AG08395 (cell line): ENCODE results near the gene A1BG.
"Not testable (repeated sequence)": the region's sequence is repeated elsewhere in the genome, so short reads cannot be mapped to it uniquely, and the experiment has no call there.

ENCODE experiments used
- DNase-seq: peaks from one replicate; pipeline ENCODE4 v3.0.0; 2012; ENCODE audit warnings: mixed read lengths, low spot score

Gene A1BG

GRCh38 chr19:58336216-58336615 is 17.1 kb downstream of the A1BG start:
- no peak for DNase-seq

GRCh38 chr19:58335630-58336029 is 17.7 kb downstream of the A1BG start:
- DNase-seq: no peak

- DNase-seq: no peak
Measured at GRCh38 chr19:58334691-58335249, 18.5 kb downstream of the A1BG start.

- DNase-seq: no peak
Measured at GRCh38 chr19:58332697-58333096, 20.6 kb downstream of the A1BG start.

- peak; percentile 92 for DNase-seq
Measured at GRCh38 chr19:58330458-58330857, 22.8 kb downstream of the A1BG start.

GRCh38 chr19:58328999-58329398 is 24.3 kb downstream of the A1BG start:
- no peak for DNase-seq

GRCh38 chr19:58326914-58327726 is 26.2 kb downstream of the A1BG start, which contains the start of gene ZSCAN22:
TSS of gene ZSCAN22 (plus strand) at chr19:58326994. CDS start at chr19:58334803, 7,809 bp downstream.
- DNase-seq: peak; percentile 96

- DNase-seq: no peak
Measured at GRCh38 chr19:58326501-58326913, 26.8 kb downstream of the A1BG start.

GRCh38 chr19:58325311-58326022 is 27.8 kb downstream of the A1BG start:
- no peak for DNase-seq

- no peak for DNase-seq
Measured at GRCh38 chr19:58319241-58319640, 34.1 kb downstream of the A1BG start.

GRCh38 chr19:58318297-58318696 is 35.0 kb downstream of the A1BG start:
- DNase-seq: no peak

GRCh38 chr19:58317476-58318072 is 35.7 kb downstream of the A1BG start:
- DNase-seq: peak; percentile 36

GRCh38 chr19:58315580-58315979 is 37.7 kb downstream of the A1BG start:
- DNase-seq: no peak

- no peak for DNase-seq
Measured at GRCh38 chr19:58311345-58311865, 41.9 kb downstream of the A1BG start.

- not testable (repeated sequence) for DNase-seq
Measured at GRCh38 chr19:58310685-58311084, 42.6 kb downstream of the A1BG start.

- no peak for DNase-seq
Measured at GRCh38 chr19:58307736-58308135, 45.6 kb downstream of the A1BG start.

- no peak for DNase-seq
Measured at GRCh38 chr19:58305932-58306323, 47.4 kb downstream of the A1BG start.

- DNase-seq: peak; percentile 98
Measured at GRCh38 chr19:58305065-58305931, 48.0 kb downstream of the A1BG start, which contains the start of gene ERVK3-1. TSS of gene ERVK3-1 (plus strand) at chr19:58305377. CDS start at chr19:58312169, 6,792 bp downstream.

- DNase-seq: peak; percentile 11
Measured at GRCh38 chr19:58304748-58305064, 48.6 kb downstream of the A1BG start.

GRCh38 chr19:58304255-58304654 is 49.0 kb downstream of the A1BG start:
- DNase-seq: no peak

GRCh38 chr19:58300620-58301019 is 52.7 kb downstream of the A1BG start:
- no peak for DNase-seq
